Keratinocyte (primary cell): ENCODE measurements around the gene SND1. TPM values are rescaled to one million over a fixed set of nuclear protein-coding genes. Genes with fewer than 3 reads are reported as not detected.

Experiments
- DNase-seq: peaks from one replicate; pipeline ENCODE4 v3.0.0-alpha.2; 2011; ENCODE audit warnings: low read depth, missing footprints, low spot score
- FAIRE-seq: peaks from 2 replicates; lab custom pipeline; 2011; peaks lifted over from hg19 to GRCh38; lab: Jason Lieb, UNC
- H2AFZ ChIP-seq: 2 replicates; pipeline ENCODE4 v1.6.0; 2012; ENCODE audit warnings: low read length, control low read depth, inconsistent platforms; ENCODE audit not compliant: control insufficient read depth
- H3K27ac ChIP-seq: 2 replicates; pipeline ENCODE4 v1.5.1; 2011; ENCODE audit warnings: low read length; ENCODE audit not compliant: control insufficient read depth, insufficient read depth
- H3K27me3 ChIP-seq: 3 replicates; pipeline ENCODE4 v1.6.0; 2011; ENCODE audit warnings: low read length; ENCODE audit not compliant: control insufficient read depth, insufficient read depth; ENCODE audit errors: extremely low read depth
- H3K36me3 ChIP-seq, 2 experiments: 2 replicates in 1 of 2; 3 replicates in 1 of 2; pipeline ENCODE4 v1.5.1; 2011; ENCODE audit warnings: low read length in 2 of 2, mild to moderate bottlenecking in 1 of 2; ENCODE audit not compliant: control insufficient read depth in 2 of 2, insufficient read depth in 2 of 2; ENCODE audit errors: extremely low read depth in 1 of 2
- H3K4me1 ChIP-seq: 3 replicates; pipeline ENCODE4 v1.5.1; 2011; ENCODE audit warnings: low read length; ENCODE audit not compliant: control insufficient read depth, insufficient read depth; ENCODE audit errors: extremely low read depth
- H3K4me2 ChIP-seq: 3 replicates; pipeline ENCODE4 v1.6.0; 2011; ENCODE audit warnings: low read depth, low read length; ENCODE audit not compliant: control insufficient read depth, insufficient read depth; ENCODE audit errors: extremely low read depth
- H3K4me3 ChIP-seq, 3 experiments: fragments of 200-600 bp in 1 of 3; sonication (generic) in 1 of 3; 2 replicates in 2 of 3; 3 replicates in 1 of 3; pipeline ENCODE4 v1.5.1; 2011 to 2016; ENCODE audit warnings: low read length in 3 of 3, mild to moderate bottlenecking in 3 of 3, control low read depth in 2 of 3, inconsistent platforms in 1 of 3, low read depth in 1 of 3, mixed read lengths in 1 of 3, mixed run types in 1 of 3, moderate library complexity in 1 of 3; ENCODE audit not compliant: control insufficient read depth in 2 of 3, insufficient read depth in 2 of 3; ENCODE audit errors: extremely low read depth in 1 of 3
- H3K79me2 ChIP-seq: 2 replicates; pipeline ENCODE4 v1.6.0; 2012; ENCODE audit warnings: low read length; ENCODE audit not compliant: control insufficient read depth, insufficient read depth
- H3K9ac ChIP-seq: 3 replicates; pipeline ENCODE4 v1.6.0; 2011; ENCODE audit warnings: low read length; ENCODE audit not compliant: control insufficient read depth, insufficient read depth; ENCODE audit errors: extremely low read depth
- H3K9me1 ChIP-seq: 3 replicates; pipeline ENCODE4 v1.6.0; 2011; ENCODE audit warnings: low read length; ENCODE audit not compliant: control insufficient read depth, insufficient read depth; ENCODE audit errors: extremely low read depth
- H3K9me3 ChIP-seq: 2 replicates; pipeline ENCODE4 v1.5.1; 2012; ENCODE audit warnings: low read depth, low read length; ENCODE audit not compliant: control insufficient read depth
- H4K20me1 ChIP-seq: 3 replicates; pipeline ENCODE4 v1.6.0; 2011; ENCODE audit warnings: low read length; ENCODE audit not compliant: control insufficient read depth, insufficient read depth; ENCODE audit errors: extremely low read depth
- CTCF ChIP-seq, 3 experiments: IDR thresholded peaks in 1 of 3; conservative IDR thresholded peaks in 1 of 3; optimal IDR thresholded peaks in 1 of 3; 2 replicates in 2 of 3; 3 replicates in 1 of 3; pipeline versions ENCODE3 to v1.5.1; 2011; ENCODE audit warnings: low read length in 3 of 3, mild to moderate bottlenecking in 3 of 3, moderate library complexity in 2 of 3, control low read depth in 1 of 3, inconsistent platforms in 1 of 3; ENCODE audit not compliant: insufficient read depth in 2 of 3; ENCODE audit errors: extremely low read depth in 1 of 3
- EZH2 ChIP-seq: IDR thresholded peaks from one replicate; pipeline ENCODE4 v1.6.1; 2012; ENCODE audit warnings: inconsistent platforms, mild to moderate bottlenecking, low read length, moderate library complexity
- dilution Hi-C: fragments of 300-500 bp; cut with MboI; formaldehyde crosslinking; loops from one replicate; pipeline ENCODE4 v1.7.0; 2020; ENCODE audit warnings: low sequenced_read_pairs; ENCODE audit not compliant: extremely low pct_ligation_motif_present
- polyA plus RNA-seq, 5 experiments: library from polyadenylated mRNA; depleted of rRNA in 3 of 5; stranded (reverse) in 3 of 5; stranded (forward) in 1 of 5; unstranded in 1 of 5; fragments of >200 nt; gene quantifications; 1 replicate in 1 of 5; 2 replicates in 3 of 5; 3 replicates in 1 of 5; pipeline versions ENCODE4 v1.2.1 to v1.2.3, GENCODE V29; 2011 to 2012; ENCODE audit warnings: missing spikeins in 2 of 5, low read depth in 1 of 5, low replicate concordance in 1 of 5

The SND1 gene
- polyA plus RNA-seq, 1 donor (not counting 4 experiments of a cell fraction or from before 2014, with no cell fraction given), result 140 TPM

GRCh38 chr7:128071801-128072200 lies 419.8 kb downstream of the SND1 start:
- TF ChIP-seq EZH2, result no peak
- no peak for TF ChIP-seq CTCF (optimal IDR thresholded peaks at IDR 0.05 in 1 of 3, IDR thresholded peaks at IDR 0.05 in 1 of 3, conservative IDR thresholded peaks at IDR 0.05 in 1 of 3; ENCODE audit: extremely low read depth in 1 of 3, insufficient read depth in 2 of 3, low read length in 3 of 3)
- FAIRE-seq, result no peak
- no peaks in the 10 kb centered on the region for H3K9me3 ChIP-seq

GRCh38 chr7:128073671-128074310 lies 421.8 kb downstream of the SND1 start:
- Histone ChIP-seq H3K27ac (no peak overlapping the region), H3K27me3 (no peaks in the 10 kb centered on the region), H3K36me3 (peaks cover 18 to 29% of the 10 kb centered on the region in 2 experiments), H3K9ac (no peak overlapping the region), H4K20me1 (no peaks in the 10 kb centered on the region), H3K4me1 (no peaks in the 10 kb centered on the region), H3K9me3 (no peaks in the 10 kb centered on the region), H3K9me1 (no peaks in the 10 kb centered on the region), H3K79me2 (no peaks in the 10 kb centered on the region), H3K4me3 (no peak overlapping the region), H2AFZ (no peak overlapping the region), H3K4me2 (no peak overlapping the region)
- TF ChIP-seq CTCF (optimal IDR thresholded peaks at IDR 0.05 in 1 of 3, IDR thresholded peaks at IDR 0.05 in 1 of 3, conservative IDR thresholded peaks at IDR 0.05 in 1 of 3; ENCODE audit: extremely low read depth in 1 of 3, insufficient read depth in 2 of 3, low read length in 3 of 3) (no peak), EZH2 (no peak)
- dilution Hi-C loops, result no loop called here
- DNase-seq (no peak), FAIRE-seq (no peak)

More at GRCh38 chr7:128071801-128072200, 419.8 kb downstream of the SND1 start:
- dilution Hi-C loops, result no loop called here
- Histone ChIP-seq H3K27me3 (no peaks in the 10 kb centered on the region), H2AFZ (no peak overlapping the region), H3K4me1 (no peaks in the 10 kb centered on the region), H3K9me1 (no peaks in the 10 kb centered on the region), H3K79me2 (no peaks in the 10 kb centered on the region), H3K9ac (no peak overlapping the region), H3K36me3 (peaks cover 15 to 22% of the 10 kb centered on the region in 2 experiments), H3K4me2 (no peak overlapping the region), H4K20me1 (no peaks in the 10 kb centered on the region), H3K27ac (no peak overlapping the region), H3K4me3 (no peak overlapping the region)
- no peak for DNase-seq
